T-helper 2 cell treated with Interferon-gamma antibody and Interleukin-4, amounts not matched to agents 5 μg/mL and 100 μg/mL, for 36 hours (primary cell): ENCODE results near the gene CD44.

ENCODE experiments used
- DNase-seq: peaks from one replicate; pipeline ENCODE4 v3.0.0; 2021; ENCODE audit warnings: low spot score
- H3K27ac Mint-ChIP-seq: one replicate; pipeline ENCODE4 v1.8.0; 2021; ENCODE audit warnings: mild to moderate bottlenecking, mixed read lengths
- H3K27me3 Mint-ChIP-seq: one replicate; pipeline ENCODE4 v1.8.0; 2021; ENCODE audit warnings: low read depth, mixed read lengths
- H3K36me3 Mint-ChIP-seq: one replicate; pipeline ENCODE4 v1.8.0; 2021; ENCODE audit warnings: low read depth, mixed read lengths
- H3K4me1 Mint-ChIP-seq: one replicate; pipeline ENCODE4 v1.8.0; 2021; ENCODE audit warnings: low read depth, mixed read lengths
- H3K4me3 Mint-ChIP-seq: one replicate; pipeline ENCODE4 v1.8.0; 2022; ENCODE audit warnings: mild to moderate bottlenecking, moderate library complexity, mixed read lengths
- H3K9me3 Mint-ChIP-seq: one replicate; pipeline ENCODE4 v1.8.0; 2021; ENCODE audit warnings: mixed read lengths

CD44 gene

DNA sequence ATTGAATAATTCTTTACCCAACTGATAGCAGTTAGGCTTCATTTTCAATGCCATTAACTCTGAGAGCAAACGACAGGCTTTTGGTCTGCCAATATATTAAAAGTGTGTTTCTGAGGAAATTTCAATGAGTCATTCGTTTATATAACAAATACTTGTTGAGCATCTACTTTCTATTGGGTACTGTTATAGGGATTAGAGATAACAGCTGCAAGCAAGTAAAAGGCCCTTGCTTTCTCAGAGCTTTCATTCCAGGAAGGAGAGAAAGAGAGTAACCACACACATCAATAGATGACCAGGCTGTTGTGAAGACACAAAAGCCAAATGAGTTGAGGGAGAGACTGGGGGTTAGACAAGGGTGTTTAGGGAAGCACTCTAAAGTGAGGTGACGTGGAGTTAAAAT, 35.7 kb downstream of the CD44 start:
- Mint-ChIP-seq H3K27ac (peak overlapping the region; percentile 84), H3K4me1 (peaks cover 86% of the 10 kb centered on the region), H3K9me3 (no peaks in the 10 kb centered on the region), H3K27me3 (no peaks in the 10 kb centered on the region), H3K36me3 (peaks cover 69% of the 10 kb centered on the region), H3K4me3 (peak overlapping the region; percentile 57)
- no peak for DNase-seq

DNA sequence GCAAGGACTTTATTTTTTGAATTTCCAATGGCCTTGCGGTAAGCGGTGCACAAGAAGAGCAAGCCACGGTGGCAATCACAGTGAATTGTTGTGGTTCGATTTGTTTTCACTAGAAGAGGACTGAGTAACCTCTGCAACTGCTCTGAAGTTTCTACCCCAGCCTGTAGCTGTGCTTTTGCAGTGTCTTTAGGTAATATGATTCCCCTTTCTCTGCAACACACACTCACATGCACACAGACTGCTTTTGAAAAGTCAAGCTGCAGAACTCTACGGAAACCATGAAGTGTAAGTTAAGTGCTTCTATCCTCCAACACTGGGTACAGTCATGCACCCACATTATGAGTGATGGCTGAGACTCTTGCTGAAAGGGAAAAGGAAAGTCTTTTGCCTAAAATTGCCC, 38.4 kb downstream of the CD44 start:
- peak overlapping the region; percentile 82 for H3K27ac Mint-ChIP-seq
- peak overlapping the region; percentile 66 for H3K4me3 Mint-ChIP-seq
- H3K36me3 Mint-ChIP-seq, result peaks cover 68% of the 10 kb centered on the region
- peaks cover 82% of the 10 kb centered on the region for H3K4me1 Mint-ChIP-seq
- peak; percentile 72 for DNase-seq
- H3K9me3 Mint-ChIP-seq, result no peaks in the 10 kb centered on the region
- no peaks in the 10 kb centered on the region for H3K27me3 Mint-ChIP-seq

DNA sequence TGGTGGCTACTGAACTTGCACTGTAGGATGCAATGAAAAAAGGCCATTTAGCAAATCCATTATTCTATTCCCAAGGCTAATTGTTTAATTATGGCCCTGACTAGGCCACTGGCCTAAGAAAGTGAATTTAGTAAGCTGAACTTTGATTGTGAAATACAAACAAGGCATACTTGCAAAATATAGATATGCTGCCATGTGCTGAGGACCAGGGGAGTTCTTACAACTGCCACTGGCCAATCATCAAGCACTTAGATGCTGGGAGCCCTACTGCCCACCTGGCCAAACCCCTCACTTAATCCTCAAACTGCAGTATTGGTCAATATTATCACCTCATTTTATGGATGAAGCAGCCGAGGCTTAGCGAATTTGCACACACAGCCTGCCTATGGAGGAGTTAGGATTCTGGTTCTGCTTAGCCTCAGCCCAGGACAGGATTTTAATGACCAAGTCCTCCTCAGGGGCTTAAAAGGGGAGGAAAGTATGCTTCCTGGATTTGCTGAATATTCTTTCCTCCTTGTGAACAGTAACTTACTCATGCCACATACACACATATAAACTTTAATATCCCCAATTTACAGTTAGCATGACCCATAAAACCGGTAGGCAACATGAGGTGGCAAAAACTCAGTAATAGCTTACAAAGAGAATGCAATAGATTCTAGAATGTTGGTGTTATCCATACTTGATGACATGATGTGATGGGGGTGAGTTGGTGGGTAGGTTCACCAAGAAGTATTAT, 39.3 kb downstream of the CD44 start:
- H3K4me3 Mint-ChIP-seq, result peak overlapping the region; percentile 66
- H3K27me3 Mint-ChIP-seq, result no peaks in the 10 kb centered on the region
- peaks cover 72% of the 10 kb centered on the region for H3K36me3 Mint-ChIP-seq
- no peak for DNase-seq
- H3K4me1 Mint-ChIP-seq, result peaks cover 82% of the 10 kb centered on the region
- H3K9me3 Mint-ChIP-seq, result no peaks in the 10 kb centered on the region
- H3K27ac Mint-ChIP-seq, result peak overlapping the region; percentile 82

DNA sequence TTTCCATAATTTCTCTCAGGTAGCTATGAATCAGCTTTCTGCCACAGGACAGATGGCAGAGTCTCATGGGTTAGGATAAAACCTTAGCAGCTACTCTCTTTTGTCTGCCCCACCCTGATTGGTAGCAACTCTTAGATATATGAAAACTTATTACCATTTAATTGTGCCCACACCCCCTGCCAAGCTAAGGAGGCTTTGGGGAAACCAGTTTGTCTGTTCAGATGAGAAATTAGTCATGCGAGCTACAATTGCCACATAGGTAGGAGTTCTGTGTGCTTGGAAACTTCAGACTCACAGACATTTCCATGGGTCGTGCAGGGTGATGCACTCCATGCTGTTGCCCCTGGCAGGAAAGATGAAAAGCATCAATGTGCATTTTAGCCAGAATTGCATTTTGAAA, 39.9 kb downstream of the CD44 start:
- peak overlapping the region; percentile 49 for H3K27ac Mint-ChIP-seq
- H3K9me3 Mint-ChIP-seq, result no peaks in the 10 kb centered on the region
- H3K4me3 Mint-ChIP-seq, result no peak overlapping the region
- peaks cover 76% of the 10 kb centered on the region for H3K4me1 Mint-ChIP-seq
- H3K27me3 Mint-ChIP-seq, result no peaks in the 10 kb centered on the region
- no peak for DNase-seq
- peaks cover 72% of the 10 kb centered on the region for H3K36me3 Mint-ChIP-seq

DNA sequence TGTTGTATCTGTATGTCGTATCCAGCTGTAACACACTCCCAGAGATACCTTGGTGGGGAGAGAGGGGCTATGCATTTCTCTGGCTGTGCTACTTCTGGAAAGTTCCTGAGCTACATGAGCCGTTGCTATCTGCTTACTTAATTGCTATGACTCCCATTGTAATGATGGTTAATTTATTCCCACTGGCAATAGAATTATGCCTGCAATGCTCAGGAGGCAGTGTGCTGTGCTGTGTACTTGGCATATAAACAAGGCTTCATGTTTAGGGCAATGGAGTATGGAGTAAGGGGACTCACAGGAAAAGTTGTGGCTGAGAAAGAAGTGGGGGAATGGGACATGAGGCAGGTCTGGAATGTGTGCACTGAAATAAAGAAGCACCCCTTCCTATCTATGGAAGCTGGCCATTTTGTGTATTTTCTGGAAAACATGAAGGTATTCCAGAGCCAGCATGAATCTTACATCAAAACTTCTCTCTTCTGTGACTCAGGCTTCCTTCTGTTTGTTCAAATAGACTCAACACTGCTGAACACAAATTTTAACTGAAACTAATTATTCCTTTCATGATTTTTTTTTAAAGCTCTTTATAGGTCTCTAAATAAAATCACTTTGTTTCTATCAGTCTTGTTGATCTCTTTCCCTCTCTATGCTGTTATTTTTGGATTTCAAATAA, 40.6 kb downstream of the CD44 start:
- H3K27ac Mint-ChIP-seq, result peak overlapping the region; percentile 16
- H3K4me1 Mint-ChIP-seq, result peaks cover 69% of the 10 kb centered on the region
- no peaks in the 10 kb centered on the region for H3K27me3 Mint-ChIP-seq
- DNase-seq, result no peak
- peak overlapping the region; percentile 15 for H3K4me3 Mint-ChIP-seq
- no peaks in the 10 kb centered on the region for H3K9me3 Mint-ChIP-seq
- peaks cover 78% of the 10 kb centered on the region for H3K36me3 Mint-ChIP-seq

DNA sequence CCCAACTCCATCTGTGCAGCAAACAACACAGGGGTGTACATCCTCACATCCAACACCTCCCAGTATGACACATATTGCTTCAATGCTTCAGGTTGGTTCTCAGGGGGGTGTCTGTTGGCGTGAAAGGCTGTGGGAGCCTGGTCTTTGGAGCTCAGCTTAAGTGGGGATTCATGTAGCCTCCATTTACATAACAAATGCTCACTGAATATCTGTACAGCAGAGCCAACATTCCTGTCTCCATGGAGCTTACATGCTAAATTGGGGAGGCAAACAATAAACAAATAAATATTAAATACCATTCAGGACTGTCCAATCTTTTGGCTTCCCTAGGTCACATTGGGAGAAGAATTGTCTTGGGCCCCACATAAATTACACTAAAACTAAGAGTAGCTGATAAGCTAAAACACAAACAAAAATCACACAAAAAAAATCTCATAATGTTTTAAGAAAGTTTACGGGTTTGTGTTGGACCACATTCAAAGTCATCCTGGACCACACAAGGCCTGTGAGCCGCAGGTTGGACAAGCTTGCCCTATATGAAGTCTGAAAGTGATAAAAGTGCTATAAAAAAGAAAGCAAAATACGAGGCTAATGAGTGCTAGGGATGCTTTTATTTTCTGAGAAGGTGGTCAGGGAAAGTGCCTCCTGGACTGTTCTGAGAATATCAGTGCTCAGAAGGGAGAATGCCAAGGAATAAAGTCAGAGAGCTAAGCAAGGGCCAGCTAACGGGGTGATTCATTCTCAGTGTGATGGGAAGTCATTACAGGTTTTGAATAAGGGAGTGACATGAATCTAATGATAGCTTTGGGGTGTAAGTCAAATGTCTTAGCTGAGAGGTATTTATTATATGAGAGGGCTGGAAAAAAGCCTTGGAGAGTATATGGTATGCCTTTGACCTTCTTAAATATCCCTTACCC, 41.6 kb downstream of the CD44 start:
- Mint-ChIP-seq H3K27me3 (no peaks in the 10 kb centered on the region), H3K27ac (no peak overlapping the region), H3K4me3 (peak overlapping the region; percentile 15), H3K9me3 (no peaks in the 10 kb centered on the region), H3K4me1 (peaks cover 65% of the 10 kb centered on the region), H3K36me3 (peaks cover 78% of the 10 kb centered on the region)
- no peak for DNase-seq

DNA sequence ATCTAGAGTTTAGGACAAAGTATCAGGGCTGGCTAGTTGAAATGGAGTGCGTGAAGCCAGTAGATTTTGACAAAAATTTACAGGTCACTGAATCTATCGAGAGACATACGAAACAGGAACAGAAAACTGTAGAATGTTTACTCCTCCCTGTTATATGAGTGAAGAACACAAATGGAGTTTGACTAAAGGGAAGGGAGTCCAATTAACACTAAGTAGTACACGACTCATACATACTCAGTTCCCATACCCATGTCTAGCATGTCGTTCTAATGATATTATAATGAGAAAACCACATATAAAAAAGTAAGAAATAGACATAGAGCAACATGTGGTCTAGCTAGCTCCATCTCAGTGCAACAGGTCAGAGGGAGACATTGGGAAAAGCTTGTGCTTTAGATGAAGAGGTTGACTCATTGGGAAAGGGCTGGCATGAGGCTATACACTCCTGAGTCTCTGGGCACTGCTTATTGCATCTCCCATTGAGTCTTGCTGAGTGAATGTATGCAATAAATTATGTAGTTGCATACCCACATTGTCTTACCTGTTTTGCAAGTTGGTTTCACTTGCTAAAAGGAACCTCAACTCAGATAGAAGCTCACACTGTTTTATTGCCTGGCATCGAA, 43.5 kb downstream of the CD44 start:
- peaks cover 55% of the 10 kb centered on the region for H3K4me1 Mint-ChIP-seq
- H3K4me3 Mint-ChIP-seq, result no peak overlapping the region
- H3K27me3 Mint-ChIP-seq, result no peaks in the 10 kb centered on the region
- H3K36me3 Mint-ChIP-seq, result peaks cover 76% of the 10 kb centered on the region
- H3K27ac Mint-ChIP-seq, result no peak overlapping the region
- no peaks in the 10 kb centered on the region for H3K9me3 Mint-ChIP-seq
- no peak for DNase-seq

DNA sequence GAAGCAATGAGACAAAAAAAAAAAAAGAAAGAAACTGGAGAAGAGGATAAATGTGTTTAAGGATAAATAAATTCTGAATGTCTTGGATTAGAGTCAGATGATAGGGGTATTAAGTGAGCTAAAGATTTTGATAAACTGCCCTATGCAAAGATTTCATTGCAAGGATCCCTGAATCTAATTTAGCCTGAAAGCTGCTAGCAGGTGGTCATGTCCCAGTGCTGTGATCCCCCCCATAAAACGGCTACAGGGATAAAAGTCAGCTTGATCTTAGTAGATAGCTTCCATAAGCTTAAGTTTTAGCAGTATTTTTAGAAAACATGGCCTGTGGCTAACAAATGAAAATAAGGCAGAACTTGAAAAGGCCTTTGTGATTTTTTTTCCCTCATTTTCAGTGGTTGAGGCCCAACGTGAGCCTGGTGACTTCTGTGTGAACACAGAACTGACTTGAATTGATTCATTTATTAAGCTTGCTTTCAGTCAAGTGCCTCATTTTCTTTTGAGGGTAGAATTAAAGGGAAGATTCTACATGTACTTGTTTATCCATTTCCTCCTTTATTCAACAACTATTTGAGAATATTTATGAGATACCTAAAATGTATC, 44.5 kb downstream of the CD44 start:
- no peaks in the 10 kb centered on the region for H3K27me3 Mint-ChIP-seq
- no peak overlapping the region for H3K27ac Mint-ChIP-seq
- H3K9me3 Mint-ChIP-seq, result no peaks in the 10 kb centered on the region
- no peak for DNase-seq
- no peak overlapping the region for H3K4me3 Mint-ChIP-seq
- H3K4me1 Mint-ChIP-seq, result peaks cover 51% of the 10 kb centered on the region
- peaks cover 77% of the 10 kb centered on the region for H3K36me3 Mint-ChIP-seq

DNA sequence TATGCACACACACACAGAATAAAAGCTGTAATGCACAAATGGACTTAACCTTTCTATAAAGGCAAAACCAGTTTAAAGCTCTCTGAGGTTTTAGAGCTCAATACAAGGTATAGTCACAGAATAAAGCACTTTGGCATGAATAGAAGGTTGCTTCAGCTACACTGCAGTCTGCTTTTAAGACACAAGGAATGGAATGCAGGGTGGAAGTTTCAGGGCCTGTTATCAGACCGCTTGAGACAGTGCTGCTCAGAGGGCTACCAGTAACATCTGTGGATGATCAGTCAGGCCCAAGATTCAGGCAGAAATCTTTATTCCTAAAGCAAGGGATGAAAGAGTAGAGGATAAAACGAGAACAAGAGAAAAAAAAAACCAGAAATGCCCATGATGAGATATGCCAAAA, 46.7 kb downstream of the CD44 start:
- no peak overlapping the region for H3K4me3 Mint-ChIP-seq
- peaks cover 76% of the 10 kb centered on the region for H3K36me3 Mint-ChIP-seq
- H3K4me1 Mint-ChIP-seq, result peaks cover 33% of the 10 kb centered on the region
- no peaks in the 10 kb centered on the region for H3K27me3 Mint-ChIP-seq
- DNase-seq, result no peak
- H3K9me3 Mint-ChIP-seq, result no peaks in the 10 kb centered on the region
- no peak overlapping the region for H3K27ac Mint-ChIP-seq

DNA sequence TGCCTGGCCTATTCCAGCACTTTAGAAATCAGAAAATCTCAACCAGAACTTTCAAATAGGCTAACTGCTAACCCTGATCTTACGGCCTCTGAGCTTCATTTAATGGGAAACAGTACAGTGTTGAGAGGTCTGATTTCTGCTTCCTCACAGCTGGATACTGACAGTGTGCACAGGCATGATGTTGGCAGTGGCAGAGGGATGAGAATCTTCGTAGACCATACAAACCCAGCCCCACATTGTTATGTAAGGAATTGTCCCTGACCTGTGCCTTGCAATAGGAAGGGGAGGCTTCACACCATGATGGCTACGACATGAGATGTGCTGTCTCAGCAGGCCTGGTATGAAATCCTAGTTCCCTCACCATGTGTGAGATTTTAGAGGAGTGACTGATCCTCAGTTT, 49.0 kb downstream of the CD44 start:
- Mint-ChIP-seq H3K27me3 (no peaks in the 10 kb centered on the region), H3K4me3 (no peak overlapping the region), H3K9me3 (no peaks in the 10 kb centered on the region), H3K4me1 (peaks cover 18% of the 10 kb centered on the region), H3K27ac (no peak overlapping the region), H3K36me3 (peaks cover 81% of the 10 kb centered on the region)
- DNase-seq, result no peak

DNA sequence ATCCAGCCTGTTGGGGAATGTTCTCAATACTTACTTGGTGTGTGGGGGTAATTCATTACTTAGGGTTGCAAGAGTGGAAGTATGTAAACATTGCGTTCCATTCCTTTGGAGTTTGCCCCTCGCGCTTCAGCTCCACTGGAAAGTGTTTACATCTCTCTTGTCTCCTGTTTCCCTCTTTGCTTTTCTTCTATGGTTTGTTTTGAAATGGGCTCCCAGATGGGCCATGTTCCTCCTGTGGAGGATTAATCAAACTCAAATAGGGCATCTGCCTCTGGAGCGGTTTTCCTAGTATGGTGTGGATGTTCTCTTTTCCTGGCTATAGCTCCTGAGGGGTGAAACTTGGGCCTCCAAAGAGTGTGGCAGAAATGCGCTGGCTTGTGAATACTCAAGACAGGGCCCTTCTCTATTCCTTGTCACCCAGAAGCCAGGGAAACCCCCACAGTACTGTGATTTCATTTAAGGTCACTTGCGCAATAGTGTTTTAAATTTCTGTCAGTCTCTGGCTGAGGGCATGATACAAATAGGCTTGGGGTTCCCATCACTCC, 51.9 kb downstream of the CD44 start:
- Mint-ChIP-seq H3K36me3 (peaks cover 86% of the 10 kb centered on the region), H3K27ac (no peak overlapping the region)
- DNase-seq, result no peak

DNA sequence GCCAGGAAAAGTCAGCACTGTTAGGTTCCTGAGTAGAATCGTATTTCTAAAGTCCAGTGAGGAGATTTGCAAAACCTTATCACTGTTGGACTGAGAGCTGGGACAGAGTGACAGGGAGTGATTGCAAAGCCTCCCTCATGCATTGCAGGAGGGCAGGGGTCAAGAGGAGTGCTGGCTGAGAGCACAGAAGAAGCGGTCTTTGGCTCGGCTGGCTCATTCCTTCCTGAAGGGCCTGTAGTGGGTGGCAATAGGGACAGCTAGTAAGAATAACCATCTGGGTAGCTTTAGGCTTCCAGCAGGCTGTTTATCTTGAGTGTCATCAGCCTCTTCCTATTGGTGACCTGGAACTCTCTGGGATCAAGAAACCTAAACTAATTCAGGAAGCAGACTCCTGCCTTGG, 53.4 kb downstream of the CD44 start:
- Mint-ChIP-seq H3K4me3 (no peak overlapping the region), H3K36me3 (peaks cover 96% of the 10 kb centered on the region), H3K9me3 (no peaks in the 10 kb centered on the region), H3K27me3 (no peaks in the 10 kb centered on the region), H3K4me1 (peaks cover 17% of the 10 kb centered on the region), H3K27ac (no peak overlapping the region)
- no peak for DNase-seq

More for the DNA sequence above, 51.9 kb downstream of the CD44 start:
- peaks cover 17% of the 10 kb centered on the region for H3K4me1 Mint-ChIP-seq
- H3K4me3 Mint-ChIP-seq, result no peak overlapping the region
- no peaks in the 10 kb centered on the region for H3K9me3 Mint-ChIP-seq
- H3K27me3 Mint-ChIP-seq, result no peaks in the 10 kb centered on the region

DNA sequence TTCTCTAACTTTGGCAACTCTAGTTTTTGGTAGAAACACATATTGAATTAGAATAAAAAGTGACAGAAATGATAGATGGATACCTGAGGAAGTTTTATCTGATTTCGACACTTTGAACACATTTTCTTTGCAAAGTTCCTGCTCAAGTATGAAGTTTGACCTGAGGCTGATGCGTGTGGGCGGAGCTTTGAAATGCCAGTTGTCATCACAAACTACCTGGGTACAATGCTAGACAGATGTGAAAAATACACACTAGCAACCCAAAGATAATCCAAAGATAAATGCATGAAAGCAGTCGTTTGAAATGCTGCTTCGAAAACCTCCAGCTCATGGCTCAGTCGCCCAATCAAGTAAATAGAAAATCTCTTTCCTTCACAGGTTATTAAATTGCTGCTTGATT, 54.8 kb downstream of the CD44 start:
- DNase-seq, result no peak
- H3K4me1 Mint-ChIP-seq, result peaks cover 17% of the 10 kb centered on the region
- H3K4me3 Mint-ChIP-seq, result no peak overlapping the region
- no peaks in the 10 kb centered on the region for H3K9me3 Mint-ChIP-seq
- no peaks in the 10 kb centered on the region for H3K27me3 Mint-ChIP-seq
- H3K27ac Mint-ChIP-seq, result no peak overlapping the region
- peaks cover 98% of the 10 kb centered on the region for H3K36me3 Mint-ChIP-seq
